Right atrium auricular region (tissue), 2 donors: ENCODE results near the gene ZNF628. TPM values are rescaled to one million over a fixed set of nuclear protein-coding genes. Genes with fewer than 3 reads are reported as not detected.
A peak's percentile ranks its signal among the peaks of the same experiment; 100 is the strongest.

ENCODE experiments used
- DNase-seq: peaks from one replicate; pipeline ENCODE4 v3.0.0-alpha.2; 2019; ENCODE audit warnings: low spot score
- H3K27ac ChIP-seq, 2 donors: fragments of 200-600 bp; sonication (generic); 1 replicate in 1 of 2; 2 replicates in 1 of 2; pipeline ENCODE4 v1.5.1; 2016 to 2019
- H3K27me3 ChIP-seq, 2 donors: fragments of 200-600 bp; sonication (generic); one replicate each; pipeline versions ENCODE4 v1.5.1 to v1.6.0; 2017 to 2019
- H3K36me3 ChIP-seq: fragments of 200-600 bp; sonication (generic); one replicate; pipeline ENCODE4 v1.5.1; 2016
- H3K4me1 ChIP-seq, 2 donors: fragments of 200-600 bp; sonication (generic); one replicate each; pipeline versions ENCODE4 v1.5.1 to v1.6.0; 2017 to 2019
- H3K4me3 ChIP-seq, 2 donors: fragments of 200-600 bp; sonication (generic); 1 replicate in 1 of 2; 2 replicates in 1 of 2; pipeline ENCODE4 v1.5.1; 2017 to 2019; ENCODE audit warnings: mild to moderate bottlenecking in 1 of 2, moderate library complexity in 1 of 2
- H3K9me3 ChIP-seq, 2 donors: fragments of 200-600 bp; sonication (generic); one replicate each; pipeline ENCODE4 v1.5.1; 2019
- total RNA-seq, 2 donors: library from RNA; depleted of rRNA; stranded (reverse); fragments of >200 nt; gene quantifications; one replicate each; pipeline ENCODE4 v1.1.0, GENCODE V29; 2016
- TF ChIP-seq, protein P1 (sequence below), 2 donors: fragments of 200-600 bp; sonication (generic); IDR thresholded peaks; one replicate each; pipeline ENCODE4 v1.5.1; 2019; ENCODE audit warnings: antibody characterized with exemption in 2 of 2

Gene ZNF628
- total RNA-seq, 2 donors from 2014 or later, result 5.6 to 13.2 TPM

DNA sequence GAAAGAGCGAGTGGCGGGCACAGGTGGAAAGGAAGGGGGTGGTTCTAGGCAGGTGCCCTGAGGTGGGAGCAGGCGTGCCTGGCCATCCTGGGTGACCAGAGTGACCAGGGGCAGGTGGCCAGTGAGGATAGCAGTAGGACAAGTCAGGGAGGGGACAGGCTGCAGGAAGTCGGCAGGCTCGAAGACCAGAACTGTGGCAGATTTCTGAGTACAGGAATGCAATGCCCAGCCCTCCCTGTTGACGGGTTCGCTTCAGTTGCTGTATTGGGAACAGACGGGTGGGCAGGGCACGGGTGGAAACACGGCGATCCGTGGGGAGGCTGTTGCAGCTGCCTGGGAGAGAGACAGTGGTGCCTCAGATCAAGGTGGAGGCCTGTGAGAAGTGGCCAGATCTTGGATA is 1.9 kb downstream of the ZNF628 start:
- Histone ChIP-seq H3K36me3 (peaks cover 10% of the 10 kb centered on the region), H3K9me3 (no peaks in the 10 kb centered on the region), H3K4me1 (peaks cover 0 to 32% of the 10 kb centered on the region in 2 donors), H3K27me3 (no peaks in the 10 kb centered on the region), H3K4me3 (no peak overlapping the region), H3K27ac (peak overlapping the region in 1 of 2 donors; percentile 77)
- no peak for DNase-seq
- TF ChIP-seq, protein P1, sequence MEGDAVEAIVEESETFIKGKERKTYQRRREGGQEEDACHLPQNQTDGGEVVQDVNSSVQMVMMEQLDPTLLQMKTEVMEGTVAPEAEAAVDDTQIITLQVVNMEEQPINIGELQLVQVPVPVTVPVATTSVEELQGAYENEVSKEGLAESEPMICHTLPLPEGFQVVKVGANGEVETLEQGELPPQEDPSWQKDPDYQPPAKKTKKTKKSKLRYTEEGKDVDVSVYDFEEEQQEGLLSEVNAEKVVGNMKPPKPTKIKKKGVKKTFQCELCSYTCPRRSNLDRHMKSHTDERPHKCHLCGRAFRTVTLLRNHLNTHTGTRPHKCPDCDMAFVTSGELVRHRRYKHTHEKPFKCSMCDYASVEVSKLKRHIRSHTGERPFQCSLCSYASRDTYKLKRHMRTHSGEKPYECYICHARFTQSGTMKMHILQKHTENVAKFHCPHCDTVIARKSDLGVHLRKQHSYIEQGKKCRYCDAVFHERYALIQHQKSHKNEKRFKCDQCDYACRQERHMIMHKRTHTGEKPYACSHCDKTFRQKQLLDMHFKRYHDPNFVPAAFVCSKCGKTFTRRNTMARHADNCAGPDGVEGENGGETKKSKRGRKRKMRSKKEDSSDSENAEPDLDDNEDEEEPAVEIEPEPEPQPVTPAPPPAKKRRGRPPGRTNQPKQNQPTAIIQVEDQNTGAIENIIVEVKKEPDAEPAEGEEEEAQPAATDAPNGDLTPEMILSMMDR (IDR thresholded peaks at IDR 0.05), result no peak

GRCh38 chr19:55479045-55479444 is 2.6 kb downstream of the ZNF628 start:
- no peaks in the 10 kb centered on the region for H3K27me3 ChIP-seq
- H3K4me3 ChIP-seq, result no peak overlapping the region
- no peak for DNase-seq
- TF ChIP-seq, protein P1 (IDR thresholded peaks at IDR 0.05), result no peak
- H3K27ac ChIP-seq, result peak overlapping the region in 1 of 2 donors; percentile 77
- peaks cover 0 to 39% of the 10 kb centered on the region in 2 donors for H3K4me1 ChIP-seq
- no peaks in the 10 kb centered on the region for H3K9me3 ChIP-seq
- H3K36me3 ChIP-seq, result peaks cover 11% of the 10 kb centered on the region

DNA sequence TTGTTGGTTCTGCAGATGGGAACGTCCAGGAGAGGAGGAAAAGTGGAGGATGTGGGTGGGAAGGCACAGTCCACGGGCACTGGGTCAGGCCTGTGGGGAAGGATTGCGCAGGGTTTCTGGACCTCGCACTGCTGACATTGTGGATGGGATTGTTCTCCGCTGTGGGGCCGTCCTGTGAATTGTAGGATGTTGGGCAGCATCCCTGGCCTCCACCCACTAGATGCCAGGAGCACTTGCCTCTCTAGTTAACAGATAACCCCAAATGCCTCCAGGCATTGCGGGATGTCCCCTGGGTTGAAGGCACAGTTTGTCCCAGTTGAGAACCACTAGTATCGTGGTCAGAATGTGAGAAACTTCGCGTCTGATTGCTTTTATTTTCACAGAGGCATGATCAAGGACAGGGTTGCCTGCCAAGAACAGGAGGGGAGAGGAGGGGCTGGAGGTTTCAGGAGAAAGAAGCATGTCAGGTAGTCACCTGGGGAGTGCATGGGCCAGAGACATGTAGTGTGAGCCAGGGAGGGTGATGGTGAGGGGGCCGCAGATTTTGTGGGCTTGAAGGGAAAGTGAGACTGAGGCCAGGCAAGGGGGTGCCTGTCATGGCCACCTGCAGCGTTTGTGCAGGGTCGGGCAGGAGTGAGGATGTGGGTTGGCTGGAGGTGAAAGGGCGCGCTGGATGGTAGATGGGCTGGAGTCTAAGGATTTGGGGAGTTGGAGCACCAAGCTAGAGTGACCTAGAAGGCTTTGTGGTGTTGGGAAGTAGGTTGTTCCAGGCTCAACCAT is 3.2 kb downstream of the ZNF628 start:
- Histone ChIP-seq H3K27me3 (no peaks in the 10 kb centered on the region), H3K27ac (peak overlapping the region in 1 of 2 donors; percentile 77), H3K4me3 (no peak overlapping the region), H3K36me3 (peaks cover 11% of the 10 kb centered on the region), H3K4me1 (peaks cover 0 to 45% of the 10 kb centered on the region in 2 donors), H3K9me3 (no peaks in the 10 kb centered on the region)
- DNase-seq, result no peak
- TF ChIP-seq, protein P1 (IDR thresholded peaks at IDR 0.05), result no peak

DNA sequence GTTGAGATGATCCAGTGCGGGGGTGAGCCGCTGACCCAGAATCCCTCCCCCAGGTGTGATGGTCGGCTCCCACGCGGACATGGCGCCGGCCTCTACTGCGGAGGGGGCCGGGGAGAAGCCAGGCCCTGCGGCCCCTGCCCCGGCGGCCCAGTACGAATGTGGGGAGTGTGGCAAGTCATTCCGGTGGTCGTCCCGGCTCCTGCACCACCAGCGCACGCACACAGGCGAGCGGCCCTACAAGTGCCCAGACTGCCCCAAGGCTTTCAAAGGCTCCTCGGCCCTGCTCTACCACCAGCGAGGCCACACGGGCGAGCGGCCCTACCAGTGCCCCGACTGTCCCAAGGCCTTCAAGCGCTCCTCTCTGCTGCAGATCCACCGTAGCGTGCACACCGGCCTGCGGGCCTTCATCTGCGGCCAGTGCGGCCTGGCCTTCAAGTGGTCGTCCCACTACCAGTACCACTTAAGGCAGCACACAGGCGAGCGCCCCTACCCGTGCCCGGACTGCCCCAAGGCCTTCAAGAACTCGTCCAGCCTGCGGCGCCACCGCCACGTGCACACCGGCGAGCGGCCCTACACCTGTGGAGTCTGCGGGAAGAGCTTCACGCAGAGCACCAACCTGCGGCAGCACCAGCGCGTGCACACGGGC is 4.9 kb downstream of the ZNF628 start:
- Histone ChIP-seq H3K36me3 (peaks cover 11% of the 10 kb centered on the region), H3K4me3 (no peak overlapping the region), H3K27me3 (no peaks in the 10 kb centered on the region), H3K9me3 (no peaks in the 10 kb centered on the region), H3K27ac (no peak overlapping the region), H3K4me1 (peaks cover 0 to 56% of the 10 kb centered on the region in 2 donors)
- TF ChIP-seq, protein P1 (IDR thresholded peaks at IDR 0.05), result no peak
- DNase-seq, result no peak

DNA sequence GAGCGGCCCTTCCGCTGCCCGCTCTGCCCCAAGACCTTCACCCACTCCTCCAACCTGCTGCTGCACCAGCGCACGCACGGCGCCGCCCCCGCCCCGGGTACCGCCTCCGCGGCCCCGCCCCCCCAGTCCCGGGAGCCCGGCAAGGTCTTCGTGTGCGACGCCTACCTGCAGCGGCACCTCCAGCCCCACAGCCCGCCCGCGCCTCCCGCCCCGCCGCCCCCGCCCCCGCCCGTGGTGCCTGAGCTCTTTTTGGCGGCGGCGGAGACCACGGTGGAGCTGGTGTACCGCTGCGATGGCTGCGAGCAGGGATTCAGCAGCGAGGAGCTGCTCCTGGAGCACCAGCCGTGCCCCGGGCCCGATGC is 5.4 kb downstream of the ZNF628 start:
- Histone ChIP-seq H3K27ac (no peak overlapping the region), H3K36me3 (peaks cover 11% of the 10 kb centered on the region), H3K4me1 (peaks cover 0 to 61% of the 10 kb centered on the region in 2 donors), H3K9me3 (no peaks in the 10 kb centered on the region), H3K27me3 (no peaks in the 10 kb centered on the region), H3K4me3 (no peak overlapping the region)
- TF ChIP-seq, protein P1 (IDR thresholded peaks at IDR 0.05), result no peak
- DNase-seq, result no peak
